ENCODE results near the gene RNF166.

RNF166 gene

DNA sequence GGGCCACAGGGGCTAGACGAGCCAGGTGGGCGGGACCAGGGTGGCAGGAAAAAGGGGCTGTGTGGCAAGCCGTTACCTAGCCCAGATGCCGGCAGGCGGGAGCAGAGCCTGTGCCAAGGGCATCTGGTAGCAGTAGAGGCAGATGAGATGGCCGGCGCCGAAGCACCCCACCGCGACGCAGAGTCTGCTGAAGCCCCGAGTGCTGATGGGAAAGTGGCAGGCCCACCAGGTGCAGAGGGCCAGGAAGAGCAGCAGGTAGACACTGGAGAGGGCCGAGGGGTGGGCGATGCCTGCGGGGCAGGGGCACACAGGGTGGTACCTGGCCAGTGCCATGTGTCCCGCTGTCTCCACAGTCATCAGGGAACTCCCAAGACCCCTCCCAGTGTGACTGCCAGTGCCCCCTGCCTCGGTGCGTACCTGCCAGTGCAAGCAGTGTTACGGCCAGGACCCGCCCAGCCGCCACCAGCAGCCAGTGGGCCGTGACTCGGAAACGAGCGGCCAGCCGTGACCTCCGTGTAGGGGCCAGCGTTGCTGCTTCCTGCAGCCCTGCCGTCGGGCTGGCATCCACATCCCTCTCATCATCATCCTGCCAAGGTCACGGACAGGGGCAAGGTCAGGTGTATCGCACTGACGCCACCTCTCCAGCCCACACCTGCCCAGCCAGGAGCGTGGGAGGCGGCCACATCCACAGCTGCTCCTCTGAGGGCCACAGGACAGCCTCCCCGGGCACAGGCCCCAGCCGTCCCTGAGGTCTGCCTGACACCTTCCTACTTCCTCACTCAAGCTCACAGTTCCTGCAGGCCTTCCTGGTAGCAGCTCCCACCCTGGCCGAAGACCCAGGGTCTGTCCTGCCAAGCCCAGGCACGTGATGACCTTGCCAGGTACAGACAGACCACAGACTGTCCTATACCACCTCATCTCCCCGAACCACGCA lies 32.2 kb upstream of the RNF166 start:
- H3K79me2 ChIP-seq (ENCODE audit: low read length) = peaks cover 4% of the 10 kb centered on the region; the same call in 1 of the 2 replicates
- no peaks in the 10 kb centered on the region for H3K9me3 ChIP-seq (replicated peaks; ENCODE audit: insufficient read depth, low read length)
- no peak overlapping the region for H3K27ac ChIP-seq (ENCODE audit: low read length)
- no peak overlapping the region for H2AFZ ChIP-seq (ENCODE audit: low read length)
- H3K4me1 ChIP-seq (ENCODE audit: low read length) = no peaks in the 10 kb centered on the region
- no peaks in the 10 kb centered on the region for H3K9me2 ChIP-seq (replicated peaks; ENCODE audit: insufficient read depth, low read length)
- no peak overlapping the region for H3K4me2 ChIP-seq (ENCODE audit: low read depth, low read length)
- no peaks in the 10 kb centered on the region for H3K36me3 ChIP-seq (replicated peaks; ENCODE audit: insufficient read depth, low read length)
- no peak for DNase-seq
- H3K9ac ChIP-seq (ENCODE audit: low read length) = no peak overlapping the region
- H4K20me1 ChIP-seq (ENCODE audit: insufficient read depth, low read length) = 0 out of 2 replicates have a peak, but pooled peaks cover under 1% of the 10 kb centered on the region
- no peaks in the 10 kb centered on the region for H3F3A ChIP-seq (ENCODE audit: insufficient read depth, low read length)
- TF ChIP-seq, protein P1, sequence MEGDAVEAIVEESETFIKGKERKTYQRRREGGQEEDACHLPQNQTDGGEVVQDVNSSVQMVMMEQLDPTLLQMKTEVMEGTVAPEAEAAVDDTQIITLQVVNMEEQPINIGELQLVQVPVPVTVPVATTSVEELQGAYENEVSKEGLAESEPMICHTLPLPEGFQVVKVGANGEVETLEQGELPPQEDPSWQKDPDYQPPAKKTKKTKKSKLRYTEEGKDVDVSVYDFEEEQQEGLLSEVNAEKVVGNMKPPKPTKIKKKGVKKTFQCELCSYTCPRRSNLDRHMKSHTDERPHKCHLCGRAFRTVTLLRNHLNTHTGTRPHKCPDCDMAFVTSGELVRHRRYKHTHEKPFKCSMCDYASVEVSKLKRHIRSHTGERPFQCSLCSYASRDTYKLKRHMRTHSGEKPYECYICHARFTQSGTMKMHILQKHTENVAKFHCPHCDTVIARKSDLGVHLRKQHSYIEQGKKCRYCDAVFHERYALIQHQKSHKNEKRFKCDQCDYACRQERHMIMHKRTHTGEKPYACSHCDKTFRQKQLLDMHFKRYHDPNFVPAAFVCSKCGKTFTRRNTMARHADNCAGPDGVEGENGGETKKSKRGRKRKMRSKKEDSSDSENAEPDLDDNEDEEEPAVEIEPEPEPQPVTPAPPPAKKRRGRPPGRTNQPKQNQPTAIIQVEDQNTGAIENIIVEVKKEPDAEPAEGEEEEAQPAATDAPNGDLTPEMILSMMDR (IDR thresholded peaks at IDR 0.05; ENCODE audit: low read length) = no peak
- TF ChIP-seq EZH2phosphoT487 (IDR thresholded peaks at IDR 0.05; ENCODE audit: low read length) = no peak
- no peak for TF ChIP-seq EZH2 (optimal IDR thresholded peaks at IDR 0.05; ENCODE audit: low read depth, low read length)
- no peak overlapping the region for H3K4me3 ChIP-seq (ENCODE audit: low read length)
- H3K27me3 ChIP-seq (replicated peaks; ENCODE audit: insufficient read depth, low read length) = no peaks in the 10 kb centered on the region

DNA sequence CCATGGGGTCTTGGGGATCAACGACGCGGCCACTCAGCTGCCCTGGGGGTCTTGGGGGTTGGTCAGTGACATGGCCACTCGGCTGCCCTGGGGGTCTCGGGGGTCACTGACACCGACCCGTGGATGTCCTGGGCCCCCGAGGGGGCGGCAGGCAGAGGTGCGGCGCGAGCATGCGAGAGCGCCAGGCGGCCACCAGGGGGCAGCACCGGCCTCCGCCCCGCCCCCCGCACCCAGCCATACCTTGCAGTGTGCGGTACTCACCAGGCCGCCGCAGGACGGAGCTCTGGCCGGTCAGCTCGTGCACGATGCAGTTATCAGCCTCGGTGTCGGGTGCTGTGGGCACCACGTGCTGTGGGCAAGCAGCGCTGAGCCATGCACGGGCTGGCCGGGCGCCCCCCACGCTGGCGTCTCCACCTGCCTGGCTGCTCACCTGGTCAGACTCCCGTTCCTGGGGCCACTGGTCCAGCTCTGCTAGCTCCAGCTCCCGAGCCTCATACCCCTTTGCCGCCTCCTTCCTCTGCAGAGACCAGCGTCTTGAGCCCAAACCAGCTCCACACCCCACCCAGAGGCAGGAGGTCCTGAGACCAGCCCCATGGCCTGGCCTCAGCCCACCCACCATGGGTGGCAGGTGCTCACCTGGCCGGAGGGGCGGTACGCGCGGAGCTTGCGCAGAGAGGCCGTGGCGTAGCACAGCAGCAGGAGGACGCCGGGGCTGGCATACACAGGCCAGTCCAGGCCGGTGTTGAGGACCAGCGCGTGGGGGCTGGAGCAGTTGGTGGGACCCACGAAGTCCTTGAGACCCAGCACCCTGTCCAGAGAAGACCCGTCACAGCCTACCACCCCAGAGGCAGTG lies 31.3 kb upstream of the RNF166 start:
- Histone ChIP-seq H3F3A (ENCODE audit: insufficient read depth, low read length) (no peaks in the 10 kb centered on the region), H3K27ac (ENCODE audit: low read length) (no peak overlapping the region)

DNA sequence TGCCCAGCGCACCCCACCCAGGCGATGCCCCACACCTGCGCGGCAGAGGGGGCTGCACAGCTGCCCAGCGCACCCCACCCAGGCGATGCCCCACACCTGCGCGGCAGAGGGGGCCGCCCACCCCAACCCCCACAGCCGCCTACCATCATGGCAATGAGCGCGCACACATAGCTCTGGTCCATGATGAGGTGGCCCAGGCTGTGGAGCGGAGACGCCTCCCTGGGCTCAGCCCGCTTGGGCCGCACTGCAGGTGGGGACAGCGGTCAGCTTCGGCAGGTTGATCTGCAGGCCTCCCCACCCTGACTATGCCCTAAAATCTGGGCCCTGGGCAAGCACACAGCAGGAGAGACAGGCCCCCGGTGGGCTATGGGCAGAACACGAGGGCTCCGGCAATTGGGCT lies 30.3 kb upstream of the RNF166 start:
- Histone ChIP-seq H3K36me3 (replicated peaks; ENCODE audit: insufficient read depth, low read length) (no peaks in the 10 kb centered on the region), H3K4me2 (ENCODE audit: low read depth, low read length) (no peak overlapping the region), H3K4me3 (ENCODE audit: low read length) (no peak overlapping the region), H4K20me1 (ENCODE audit: insufficient read depth, low read length) (no peaks in the 10 kb centered on the region), H3F3A (ENCODE audit: insufficient read depth, low read length) (no peaks in the 10 kb centered on the region), H3K27ac (ENCODE audit: low read length) (no peak overlapping the region), H3K9me2 (replicated peaks; ENCODE audit: insufficient read depth, low read length) (no peaks in the 10 kb centered on the region), H3K27me3 (replicated peaks; ENCODE audit: insufficient read depth, low read length) (no peaks in the 10 kb centered on the region), H3K79me2 (ENCODE audit: low read length) (no peaks in the 10 kb centered on the region), H3K9ac (ENCODE audit: low read length) (no peak overlapping the region), H3K4me1 (ENCODE audit: low read length) (no peaks in the 10 kb centered on the region), H2AFZ (ENCODE audit: low read length) (no peak overlapping the region), H3K9me3 (replicated peaks; ENCODE audit: insufficient read depth, low read length) (no peaks in the 10 kb centered on the region)
- TF ChIP-seq EZH2phosphoT487 (IDR thresholded peaks at IDR 0.05; ENCODE audit: low read length) (no peak), EZH2 (optimal IDR thresholded peaks at IDR 0.05; ENCODE audit: low read depth, low read length) (no peak)
- TF ChIP-seq, protein P1 (IDR thresholded peaks at IDR 0.05; ENCODE audit: low read length) = no peak
- DNase-seq = no peak

More for the DNA sequence above, 31.3 kb upstream of the RNF166 start:
- H3K9me2 ChIP-seq (replicated peaks; ENCODE audit: insufficient read depth, low read length) = no peaks in the 10 kb centered on the region
- no peaks in the 10 kb centered on the region for H3K27me3 ChIP-seq (replicated peaks; ENCODE audit: insufficient read depth, low read length)
- H3K4me1 ChIP-seq (ENCODE audit: low read length) = no peaks in the 10 kb centered on the region
- H3K36me3 ChIP-seq (replicated peaks; ENCODE audit: insufficient read depth, low read length) = no peaks in the 10 kb centered on the region
- H3K9me3 ChIP-seq (replicated peaks; ENCODE audit: insufficient read depth, low read length) = no peaks in the 10 kb centered on the region
- TF ChIP-seq, protein P1 (IDR thresholded peaks at IDR 0.05; ENCODE audit: low read length) = peak; percentile 76
- TF ChIP-seq EZH2 (optimal IDR thresholded peaks at IDR 0.05; ENCODE audit: low read depth, low read length) = no peak
- no peak overlapping the region for H3K9ac ChIP-seq (ENCODE audit: low read length)
- DNase-seq = peak; percentile 64
- no peaks in the 10 kb centered on the region; the same call in 1 of the 2 replicates for H3K79me2 ChIP-seq (ENCODE audit: low read length)
- no peak overlapping the region for H2AFZ ChIP-seq (ENCODE audit: low read length)
- no peaks in the 10 kb centered on the region for H4K20me1 ChIP-seq (ENCODE audit: insufficient read depth, low read length)
- H3K4me2 ChIP-seq (ENCODE audit: low read depth, low read length) = no peak overlapping the region
- no peak overlapping the region for H3K4me3 ChIP-seq (ENCODE audit: low read length)

Measured in MM.1S (cell line).